ENCODE data around the gene TNNT2. TPM values are rescaled to one million over a fixed set of nuclear protein-coding genes. Genes with fewer than 3 reads are reported as not detected.

TNNT2 gene
- total and polyA plus RNA-seq, 2 of the 8 experiments (the other 6 are each of a cell fraction or from before 2014, with no cell fraction given), result 3.1 to 21.0 TPM

DNA sequence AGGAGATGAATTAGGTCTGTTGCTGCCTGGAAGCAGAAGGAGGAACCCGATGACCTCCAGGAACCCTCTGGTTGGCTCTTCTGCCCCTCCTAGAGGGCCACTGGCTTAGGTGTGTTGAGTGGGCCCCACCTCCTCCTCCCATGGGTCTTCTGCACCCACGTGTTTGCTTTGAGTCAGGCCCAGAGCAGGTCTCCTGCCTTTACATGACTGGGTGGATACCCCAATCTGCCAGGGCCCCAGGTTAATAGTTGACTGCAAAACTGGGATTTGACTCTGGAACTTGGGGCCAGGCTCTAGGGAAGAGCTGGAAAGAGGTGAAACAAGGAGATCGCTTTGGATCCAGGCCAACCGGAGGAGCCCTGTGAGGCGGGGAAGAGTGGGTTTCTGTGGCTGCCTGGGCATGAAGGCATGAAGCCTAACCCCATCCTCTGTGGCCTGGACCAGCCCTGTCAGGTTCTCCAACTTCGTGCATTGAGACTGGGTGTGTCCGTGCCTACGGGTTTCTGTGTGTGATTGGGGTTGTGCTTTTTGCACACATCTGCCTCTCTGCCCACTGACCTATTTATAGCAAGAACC lies 29.4 kb upstream of the TNNT2 start:
- H2BK20ac ChIP-seq (ENCODE audit: low read length), result no peak overlapping the region
- H3K9me3 ChIP-seq (ENCODE audit: insufficient read depth in 2 of 2, low read depth in 1 of 2, low read length in 1 of 2), result no peaks in the 10 kb centered on the region
- DNase-seq (ENCODE audit: low read depth in 1 of 2, low spot score in 2 of 2), result no peak
- H3K79me2 ChIP-seq (ENCODE audit: control insufficient read depth in 1 of 2, insufficient read depth in 2 of 2, low read length in 2 of 2), result no peaks in the 10 kb centered on the region
- no peak overlapping the region for H2BK12ac ChIP-seq (ENCODE audit: low read depth, low read length)
- ChIA-PET POLR2A (ENCODE audit: partially characterized antibody) (interaction anchor here (0.7 to 4.9 kb wide), 9 partner anchors 10 to 32 kb away, joined by 3 to 18 read pairs (median 3); partner anchors contain the start of gene TNNI1), CTCF (ENCODE audit: partially characterized antibody) (interaction anchor here (0.6 to 14.7 kb wide), 23 partner anchors 8 to 288 kb away, joined by 3 to 371 read pairs (median 5); partner anchors contain the start of genes TNNI1 and TNNT2)
- H3K4me3 ChIP-seq (ENCODE audit: extremely low read depth in 1 of 4, insufficient read depth in 2 of 4, low read depth in 3 of 4, low read length in 4 of 4), result no peak overlapping the region
- H3K23ac ChIP-seq (ENCODE audit: insufficient read length), result no peak overlapping the region
- H2BK15ac ChIP-seq (ENCODE audit: low read length), result no peak overlapping the region
- no peak overlapping the region for H2AFZ ChIP-seq (ENCODE audit: low read length)
- no peak overlapping the region for H3K9ac ChIP-seq (replicated peaks in 1 of 4; ENCODE audit: extremely low read depth in 1 of 4, low read depth in 3 of 4, low read length in 3 of 4)
- H3K36me3 ChIP-seq (ENCODE audit: control insufficient read depth in 2 of 4, insufficient read depth in 4 of 4, low read length in 3 of 4), result no peaks in the 10 kb centered on the region
- H3K4me1 ChIP-seq (replicated peaks in 1 of 4; ENCODE audit: control insufficient read depth in 3 of 4, insufficient read depth in 4 of 4, low read length in 3 of 4), result peaks cover 0 to 5% (median 0%) of the 10 kb centered on the region in 4 experiments; a peak in 2 of 7 replicates
- no peak overlapping the region for H3K14ac ChIP-seq (ENCODE audit: insufficient read length)
- H3K18ac ChIP-seq (ENCODE audit: extremely low read depth, low read length), result no peak overlapping the region
- no peak overlapping the region for H2AK5ac ChIP-seq (ENCODE audit: low read depth, low read length)
- no peaks in the 10 kb centered on the region for H3K79me1 ChIP-seq (ENCODE audit: low read depth, low read length)
- H3K27ac ChIP-seq (ENCODE audit: low read depth, low read length), result no peak overlapping the region
- no peak overlapping the region for H2BK5ac ChIP-seq (ENCODE audit: low read depth, low read length)
- no peaks in the 10 kb centered on the region for H4K20me1 ChIP-seq (replicated peaks in 1 of 2; ENCODE audit: control insufficient read depth in 1 of 2, insufficient read depth in 2 of 2, low read length in 2 of 2)
- no peak overlapping the region for H2BK120ac ChIP-seq (replicated peaks; ENCODE audit: low read depth, low read length)
- no peak overlapping the region for H3K4me2 ChIP-seq (ENCODE audit: insufficient read depth in 1 of 2, low read depth in 2 of 2, low read length in 2 of 2)
- H3K27me3 ChIP-seq (replicated peaks in 1 of 4; ENCODE audit: control insufficient read depth in 3 of 4, extremely low read depth in 1 of 4, insufficient read depth in 3 of 4, low read length in 3 of 4), result no peaks in the 10 kb centered on the region; a peak in 1 of 7 replicates
- no peak overlapping the region for H3K56ac ChIP-seq (replicated peaks; ENCODE audit: insufficient read length, low read depth, low read length)
- no peak overlapping the region for H4K5ac ChIP-seq (ENCODE audit: insufficient read length, low read depth, low read length)
- H3K4ac ChIP-seq (replicated peaks; ENCODE audit: insufficient read length, low read depth, low read length), result no peak overlapping the region
- no peak overlapping the region for H4K91ac ChIP-seq (replicated peaks; ENCODE audit: insufficient read length, low read length)
- WGBS, 2 experiments (ENCODE audit: extremely low coverage in 1 of 2, insufficient coverage in 1 of 2, insufficient read length in 1 of 2, insufficient replicate concordance in 2 of 2, low coverage in 1 of 2, low lambda C conversion rate in 2 of 2, missing lambda C conversion rate in 1 of 2), result 87% methylated on average over 8 of the region's 8 CpGs; no CpG with 5 or more reads in 1 of the 2 experiments
- FAIRE-seq, result no peak
- H3K23me2 ChIP-seq (ENCODE audit: low read depth, low read length), result no peaks in the 10 kb centered on the region
- no peak overlapping the region for H4K8ac ChIP-seq (ENCODE audit: extremely low read depth, insufficient read depth, low read length)
- no peak for TF ChIP-seq SUZ12 (IDR thresholded peaks at IDR 0.05; ENCODE audit: low read length)
- TF ChIP-seq SIN3A (conservative IDR thresholded peaks at IDR 0.05 in 1 of 2, IDR thresholded peaks at IDR 0.05 in 1 of 2; ENCODE audit: low read depth in 1 of 2, low read length in 2 of 2), result no peak
- TF ChIP-seq CHD2 (IDR thresholded peaks at IDR 0.05; ENCODE audit: low read length), result no peak
- no peak for TF ChIP-seq KDM1A (IDR thresholded peaks at IDR 0.05; ENCODE audit: borderline replicate concordance, low read length)
- TF ChIP-seq USF2 (IDR thresholded peaks at IDR 0.05; ENCODE audit: low read length), result no peak
- no peak for TF ChIP-seq YY1 (IDR thresholded peaks at IDR 0.05; ENCODE audit: low read depth, low read length)
- TF ChIP-seq SP4 (IDR thresholded peaks at IDR 0.05; ENCODE audit: low read length), result no peak
- TF ChIP-seq CHD1 (IDR thresholded peaks at IDR 0.05; ENCODE audit: low read depth, low read length), result no peak
- no peak for TF ChIP-seq RNF2 (IDR thresholded peaks at IDR 0.05; ENCODE audit: borderline replicate concordance, low read depth, low read length, missing control alignments, poor library complexity, severe bottlenecking)
- TF ChIP-seq CBX5 (IDR thresholded peaks at IDR 0.05; ENCODE audit: low read depth, low read length), result no peak
- no peak for TF ChIP-seq EGR1 (IDR thresholded peaks at IDR 0.05; ENCODE audit: borderline replicate concordance, low read depth, low read length)
- TF ChIP-seq POU5F1 (IDR thresholded peaks at IDR 0.05; ENCODE audit: low read depth, low read length), result no peak

All from H1 (cell line).